Stimulated activated CD8-positive, alpha-beta memory T cell treated with anti-CD3 and anti-CD28 coated beads, Interleukin-15, amount 100 ng/mL, for 48 hours (primary cell): ENCODE data around the gene STEAP1B.
A peak's percentile ranks its signal among the peaks of the same experiment; 100 is the strongest.
"Not testable (repeated sequence)": the region's sequence is repeated elsewhere in the genome, so short reads cannot be mapped to it uniquely, and the experiment has no call there.

ENCODE experiments used
- DNase-seq, 2 donors: peaks; one replicate each; pipeline ENCODE4 v3.0.0-alpha.2; 2020; ENCODE audit warnings: low read depth in 2 of 2

The STEAP1B gene

DNA sequence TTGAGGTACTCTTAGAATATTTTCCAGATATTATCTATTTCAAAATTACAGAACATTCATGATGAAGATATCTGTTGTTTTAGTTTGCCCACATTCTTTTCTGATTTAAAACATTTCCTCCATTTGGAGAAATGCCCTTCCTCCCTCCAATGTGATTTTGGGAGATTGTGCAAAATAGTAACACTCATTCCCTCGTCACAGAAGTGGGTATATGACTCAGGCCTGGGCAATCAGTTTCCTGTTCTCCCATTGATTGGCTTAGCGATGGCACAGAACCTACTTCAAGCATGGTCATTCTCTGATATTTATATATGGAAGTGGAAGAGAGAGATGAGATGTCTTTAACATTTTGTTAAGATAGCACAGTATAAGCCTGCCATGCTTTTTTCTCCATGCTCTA, 3.1 kb downstream of the STEAP1B start:
- not testable (repeated sequence) for DNase-seq

DNA sequence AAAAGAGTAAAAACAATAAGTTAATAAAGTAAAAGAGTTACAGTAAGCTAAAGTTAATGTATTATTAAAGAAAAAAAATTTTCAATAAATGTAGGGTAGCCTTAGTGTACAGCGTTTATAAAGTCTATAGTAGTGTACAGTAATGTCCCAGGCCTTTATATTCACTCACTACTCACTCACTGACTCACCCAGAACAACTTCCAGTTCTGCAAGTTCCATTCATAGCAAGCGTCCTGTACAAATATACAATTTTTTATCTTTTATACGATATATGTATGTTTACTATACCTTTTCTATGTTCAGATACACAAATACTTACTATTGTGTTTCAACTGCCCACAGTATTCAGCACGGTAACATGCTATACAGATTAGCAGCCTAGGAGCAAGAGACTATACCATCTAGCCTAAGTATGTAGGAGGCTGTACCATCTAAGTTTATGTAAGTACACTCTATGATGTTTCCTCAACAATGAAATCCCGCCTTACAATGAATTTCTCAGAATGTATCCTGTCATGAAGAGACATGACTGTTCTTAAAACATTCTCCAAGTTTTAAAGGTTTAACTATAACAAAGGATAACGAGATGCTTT, 3.6 kb downstream of the STEAP1B start:
- DNase-seq: not testable (repeated sequence)

DNA sequence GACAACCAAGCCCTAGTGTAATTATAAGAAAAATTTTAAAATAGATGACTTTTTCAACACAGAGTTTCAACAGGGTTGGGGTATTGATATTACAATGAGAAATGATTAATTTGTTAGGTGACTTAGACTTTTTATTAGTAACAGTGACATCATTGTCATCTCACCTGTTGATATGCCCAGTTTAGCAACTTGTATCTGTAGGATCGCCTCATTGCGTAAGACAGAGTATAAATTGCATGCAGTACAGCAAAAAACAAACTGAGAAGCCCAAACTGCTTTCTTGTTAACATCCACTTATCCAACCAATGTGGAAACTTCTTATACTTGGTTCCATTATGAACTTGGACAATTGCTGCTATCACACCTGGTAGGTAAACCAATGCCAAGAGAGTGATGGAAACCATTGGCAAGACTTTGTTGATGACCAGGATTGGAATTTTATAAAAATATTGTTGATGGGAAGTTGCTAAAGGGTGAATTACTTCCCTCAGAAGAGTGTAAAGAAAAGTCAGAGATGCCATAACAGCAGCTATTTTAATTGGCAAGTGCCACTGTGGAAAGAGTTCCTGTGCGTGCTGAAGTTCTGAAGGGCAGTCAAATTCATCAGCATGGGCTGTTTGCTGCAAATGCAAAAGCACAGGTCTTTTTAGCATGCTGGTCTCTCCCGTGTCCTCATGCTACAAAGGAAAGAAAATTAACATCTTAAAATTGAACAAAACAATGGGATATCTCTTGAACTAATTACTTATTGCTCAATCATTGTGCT, 6.6 kb downstream of the STEAP1B start:
- not testable (repeated sequence) for DNase-seq

DNA sequence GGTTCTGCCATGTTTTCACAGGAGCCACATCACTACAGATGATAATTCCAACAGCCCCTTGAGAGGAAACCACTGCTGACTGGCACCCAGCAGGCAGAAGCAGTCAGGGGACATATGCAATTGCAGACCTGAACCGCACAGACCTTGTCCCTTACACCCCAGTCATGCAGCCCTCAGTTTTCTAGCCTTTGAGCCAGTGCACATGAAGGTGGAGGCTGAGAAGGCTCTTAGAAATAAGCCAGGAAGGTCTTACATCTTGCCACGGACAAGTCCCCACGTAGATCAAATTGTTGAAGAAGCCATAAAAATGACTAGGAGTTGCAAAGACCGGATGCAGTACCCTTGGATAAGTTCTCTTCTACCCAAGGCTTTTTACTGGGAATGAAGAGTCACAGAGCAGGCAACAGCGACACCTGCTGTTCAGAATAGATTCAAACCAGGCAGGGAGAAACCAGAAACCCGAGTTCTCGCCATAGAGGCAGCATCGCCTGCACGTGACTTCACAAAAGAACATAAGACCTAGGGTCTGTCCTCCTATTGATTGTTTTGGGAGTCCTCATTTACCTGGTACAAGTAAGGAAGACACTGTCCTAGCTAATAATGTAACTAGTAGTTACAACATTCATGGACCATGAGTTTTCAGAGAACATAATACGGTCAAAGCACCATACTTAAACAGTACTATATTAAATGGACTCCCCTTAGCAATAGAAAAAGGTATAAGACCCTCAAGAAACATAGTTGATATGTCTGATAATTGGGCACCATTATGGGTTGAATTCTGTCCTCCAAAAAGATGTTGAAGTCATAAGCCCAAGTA, 11.1 kb downstream of the STEAP1B start:
- peak; percentile 11 to 22 for DNase-seq

DNA sequence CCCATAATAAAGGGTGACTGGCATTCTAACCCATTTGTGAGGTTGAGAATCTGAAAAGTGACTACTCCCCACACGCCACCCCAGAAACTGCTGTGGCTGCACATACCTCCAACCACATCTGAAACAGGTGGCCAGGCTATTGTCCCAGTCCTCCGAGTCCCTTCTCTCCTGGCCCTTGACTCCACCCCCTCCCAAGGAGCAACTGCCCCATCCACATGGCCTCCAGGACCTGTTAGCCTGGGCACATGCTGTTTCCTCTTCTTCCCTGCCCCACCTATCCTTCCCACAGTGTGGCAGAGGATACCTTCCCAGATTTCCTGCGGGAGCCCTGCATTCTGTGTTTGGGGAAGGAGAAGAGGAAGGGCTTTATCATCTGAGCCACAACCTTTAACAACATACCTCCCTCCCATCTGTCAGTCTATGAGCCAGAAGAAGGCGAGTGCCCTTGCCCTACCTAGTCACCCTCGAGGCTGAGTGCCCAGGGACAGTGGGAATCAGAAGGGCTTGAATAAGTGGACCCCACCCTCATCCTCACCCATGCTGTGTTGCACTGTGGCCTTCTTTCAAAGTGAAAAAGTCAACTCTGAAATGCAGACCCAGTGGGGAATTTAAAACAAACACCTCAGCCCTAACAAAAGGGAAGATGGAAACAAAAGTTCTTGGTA, 11.9 kb downstream of the STEAP1B start:
- no peak for DNase-seq

DNA sequence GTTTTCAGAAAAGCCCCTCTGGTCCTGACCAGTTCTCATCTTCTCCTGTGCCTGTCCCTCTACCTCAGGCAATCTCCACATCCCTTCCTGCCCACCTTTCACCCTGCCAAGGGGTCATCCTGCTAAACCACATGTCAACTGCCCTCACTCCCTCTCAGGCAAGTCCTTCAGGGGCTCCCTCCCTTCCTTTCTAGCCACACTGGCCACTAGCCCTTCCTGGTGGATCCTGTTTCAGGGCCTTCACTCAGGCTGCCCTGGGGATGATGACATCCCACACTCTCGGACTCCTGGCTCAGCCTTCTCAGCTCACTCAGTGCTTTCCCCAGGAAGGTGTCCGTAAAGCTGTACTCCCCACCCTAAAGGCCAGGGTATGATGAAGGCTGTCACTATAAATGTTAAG, 13.4 kb downstream of the STEAP1B start:
- no peak for DNase-seq

DNA sequence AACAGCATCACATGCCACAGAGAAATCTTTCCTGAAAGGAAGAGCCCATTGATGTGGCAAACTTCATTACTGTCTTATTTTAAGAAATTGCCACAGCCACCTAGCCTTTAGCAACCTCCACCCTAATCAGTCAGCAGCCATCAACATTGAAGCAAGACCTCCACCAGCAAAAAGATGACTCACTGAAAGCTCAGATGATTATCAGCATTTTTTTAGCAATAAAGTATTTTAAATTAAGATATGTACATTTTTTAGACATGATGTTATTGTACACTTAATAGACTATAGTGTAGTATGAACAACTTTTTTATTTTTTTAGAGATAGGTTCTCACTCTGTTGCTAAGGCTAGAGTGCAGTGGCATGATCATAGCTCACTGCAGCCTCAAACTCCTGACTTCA, 14.8 kb downstream of the STEAP1B start:
- DNase-seq: no peak

DNA sequence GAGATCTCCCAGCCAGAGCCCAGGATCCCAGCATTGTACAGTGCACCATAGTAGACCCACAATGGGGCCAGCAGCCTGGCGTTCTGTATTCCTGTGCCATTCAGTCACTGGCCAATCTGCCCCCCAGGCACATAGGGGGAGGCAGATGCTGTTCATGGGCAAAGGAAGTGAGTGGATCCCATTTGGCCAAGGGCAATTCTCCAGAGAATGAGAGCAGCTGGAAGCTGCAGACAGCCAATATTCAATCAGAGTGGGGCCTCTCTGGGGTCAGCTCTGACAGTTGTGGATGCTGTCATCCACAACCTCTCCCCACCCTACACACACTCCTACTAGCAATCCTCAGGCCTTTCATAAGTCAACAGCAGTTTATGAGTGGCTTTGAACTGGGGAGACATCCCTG, 17.5 kb downstream of the STEAP1B start:
- DNase-seq: no peak

DNA sequence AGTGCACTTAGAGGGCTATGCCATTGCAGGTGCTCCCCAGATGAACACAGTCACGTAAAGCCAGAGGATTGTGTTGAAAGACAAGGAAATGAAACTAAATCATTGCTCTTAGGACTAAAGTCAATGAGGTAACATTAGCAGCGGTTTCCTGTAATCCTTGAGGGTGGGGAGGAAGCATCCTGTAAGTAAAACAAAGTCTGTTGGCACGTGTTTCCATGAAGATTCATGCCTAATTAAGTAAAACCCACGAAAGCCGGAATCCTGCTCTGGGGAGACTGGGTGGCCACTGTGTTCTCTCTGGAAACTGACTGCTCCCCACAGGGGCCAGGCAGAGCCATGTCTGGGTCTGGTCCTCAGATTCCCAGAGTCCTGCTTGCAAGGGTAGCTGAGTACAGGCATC, 18.3 kb downstream of the STEAP1B start:
- no peak for DNase-seq

DNA sequence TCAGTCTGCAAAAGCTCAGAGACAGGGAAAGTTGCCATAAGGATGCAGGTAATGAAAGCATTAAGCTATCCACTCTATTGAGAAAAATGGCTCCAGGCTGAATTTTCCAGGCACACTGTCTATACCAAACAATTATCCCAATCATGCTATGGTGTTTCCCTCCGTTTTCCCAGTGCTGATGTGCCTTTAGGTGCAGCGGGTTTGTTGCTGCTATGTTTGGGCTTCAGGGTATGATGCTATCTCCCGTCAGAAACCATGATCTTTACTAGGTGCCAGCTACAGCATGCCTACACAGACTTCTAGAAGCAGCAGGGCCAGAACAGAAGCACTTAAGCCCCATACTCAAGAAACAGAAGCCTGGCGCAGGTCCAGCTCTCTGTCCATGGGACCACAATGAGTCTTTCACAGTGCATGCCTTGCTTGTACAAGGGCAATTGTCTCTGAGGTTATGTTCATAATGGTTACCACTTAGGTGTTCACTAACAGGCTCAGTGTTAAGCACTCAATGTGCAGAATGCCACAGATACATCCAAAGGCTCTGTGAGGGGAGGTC, 19.4 kb downstream of the STEAP1B start:
- DNase-seq: no peak

DNA sequence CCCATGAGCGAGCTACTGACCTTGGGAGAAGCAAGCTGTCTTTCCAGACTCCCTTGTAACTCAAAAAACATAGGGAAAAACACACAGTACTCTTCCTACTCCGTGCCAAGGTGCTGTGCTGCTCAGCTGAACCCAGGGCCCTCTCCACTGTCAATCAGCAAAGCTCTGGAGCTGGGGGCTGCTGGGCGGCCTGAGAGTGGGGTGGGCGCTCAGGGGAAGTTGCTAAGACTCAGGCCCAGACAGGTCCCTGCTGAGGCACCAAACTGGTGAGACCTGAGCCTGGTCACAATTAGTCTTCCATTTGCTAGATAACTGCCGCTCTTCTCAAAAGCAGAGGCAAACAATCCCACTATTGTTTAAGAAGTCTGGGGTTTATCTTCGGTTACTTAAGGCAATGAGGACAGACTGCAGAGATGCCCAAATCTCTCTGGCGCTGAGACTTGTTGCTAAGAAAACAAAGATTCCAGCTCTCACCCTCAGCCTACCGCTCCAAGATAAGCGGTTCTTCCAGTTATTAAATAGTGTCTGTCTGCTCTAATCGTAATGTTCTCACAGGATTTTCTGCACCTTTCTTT, 22.0 kb downstream of the STEAP1B start:
- no peak for DNase-seq

DNA sequence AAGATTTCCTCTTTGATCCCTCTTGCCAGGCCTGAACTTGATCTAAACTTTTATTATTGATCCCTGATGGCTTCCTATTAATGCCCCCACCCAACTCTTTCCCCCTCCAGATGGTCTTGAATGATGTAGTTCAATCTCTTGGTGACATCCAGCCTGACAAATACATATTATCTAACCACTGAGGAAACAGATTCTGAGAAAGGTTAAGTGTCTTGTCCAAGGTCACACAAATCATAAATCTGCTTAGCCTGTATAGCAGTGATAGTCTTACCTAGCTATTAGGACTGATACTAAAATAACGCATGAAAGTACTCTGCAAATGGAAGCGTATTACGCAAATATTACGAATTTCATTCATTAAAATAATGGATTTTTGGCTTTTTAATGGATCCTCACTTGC, 22.7 kb downstream of the STEAP1B start:
- no peak for DNase-seq

DNA sequence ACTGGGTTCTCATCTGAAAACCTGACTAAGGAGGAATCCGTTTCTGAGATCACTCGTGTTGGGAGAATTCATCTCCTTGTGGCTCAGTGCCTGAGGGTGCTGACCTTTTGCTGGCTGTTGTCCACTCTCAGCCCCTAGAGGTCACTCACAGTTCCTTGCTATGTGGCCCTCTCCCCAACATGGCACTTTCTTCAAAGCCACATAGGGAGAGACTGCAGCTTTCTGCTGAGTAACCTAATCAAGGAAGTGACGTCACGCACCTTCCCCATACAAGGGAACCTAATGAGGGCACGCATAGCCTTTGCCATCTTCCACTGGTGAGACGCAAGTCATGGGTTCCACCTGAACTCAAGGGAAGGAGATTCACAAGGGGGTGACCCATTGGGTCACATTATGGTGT, 23.2 kb downstream of the STEAP1B start:
- DNase-seq: no peak

DNA sequence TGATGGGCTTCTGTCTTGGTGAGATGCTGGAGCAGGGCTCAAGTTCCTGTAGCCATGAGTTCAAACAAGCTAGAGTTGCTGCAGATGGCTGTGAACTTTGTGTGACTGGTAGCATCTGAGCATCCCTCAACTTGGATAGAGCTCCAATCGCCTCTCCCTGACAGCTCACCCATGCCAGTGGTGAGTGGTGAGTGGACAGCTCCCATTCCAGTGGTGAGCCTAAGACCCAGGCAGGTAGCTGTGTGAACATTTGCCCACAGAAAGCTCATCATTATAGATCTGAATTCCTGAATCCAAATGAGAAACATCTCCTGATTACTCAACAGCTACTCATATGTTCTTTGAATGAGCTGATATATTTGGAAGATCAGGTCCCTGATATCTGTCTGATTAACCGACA, 25.3 kb downstream of the STEAP1B start:
- no peak for DNase-seq

DNA sequence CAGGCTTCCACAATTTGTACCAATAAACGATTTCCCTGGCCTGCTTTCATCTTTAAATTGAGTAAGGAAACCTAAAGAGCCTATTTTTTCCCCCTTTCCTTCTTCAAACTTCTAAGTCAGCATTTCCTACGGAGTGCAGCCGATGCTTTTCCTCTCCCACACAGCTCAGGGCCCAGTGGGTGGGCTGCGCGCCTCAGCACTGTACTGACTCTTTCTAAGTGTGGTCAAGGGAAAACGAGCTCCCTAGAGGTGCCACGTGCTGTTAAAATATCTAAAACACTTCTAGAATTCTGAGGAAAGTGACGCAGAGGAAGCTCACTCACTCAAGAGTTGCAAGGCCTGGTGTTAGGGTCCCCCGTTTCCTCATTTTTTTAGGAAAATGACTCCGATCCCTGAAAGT, 29.0 kb downstream of the STEAP1B start:
- DNase-seq: no peak

DNA sequence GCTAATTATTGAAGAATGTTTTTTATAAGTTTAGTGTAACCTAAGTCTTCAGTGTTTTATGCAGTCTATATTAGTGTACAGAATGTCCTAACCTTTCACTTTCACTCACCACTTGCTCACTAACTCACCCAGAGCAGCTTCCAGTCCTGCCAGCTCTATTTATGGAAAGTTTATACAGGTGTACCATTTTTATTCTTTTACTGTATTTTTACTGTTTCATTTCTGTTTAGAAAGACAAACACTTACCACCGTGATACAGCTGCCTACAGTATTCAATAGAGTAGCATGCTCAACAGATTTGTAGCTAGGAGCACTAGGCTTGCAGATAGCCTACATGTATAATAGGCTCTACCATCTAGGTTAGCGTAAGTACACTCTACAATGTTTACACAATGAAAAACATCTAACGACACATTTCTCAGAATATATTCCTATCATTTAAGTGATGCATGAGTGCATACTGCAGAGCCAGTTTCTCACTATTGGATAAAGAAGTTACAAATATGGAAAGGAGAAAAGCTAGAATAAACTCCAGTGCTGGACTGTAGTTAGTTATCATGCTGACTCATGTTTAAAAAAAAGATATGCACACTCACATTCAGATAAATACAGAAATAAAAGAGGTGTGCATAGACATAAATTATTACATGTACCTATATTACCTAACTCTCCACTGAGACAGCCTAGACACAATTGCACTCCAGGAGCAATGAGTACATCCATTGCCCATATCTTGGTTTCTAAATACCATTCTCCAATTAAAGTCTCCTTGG, 30.4 kb downstream of the STEAP1B start:
- no peak for DNase-seq

DNA sequence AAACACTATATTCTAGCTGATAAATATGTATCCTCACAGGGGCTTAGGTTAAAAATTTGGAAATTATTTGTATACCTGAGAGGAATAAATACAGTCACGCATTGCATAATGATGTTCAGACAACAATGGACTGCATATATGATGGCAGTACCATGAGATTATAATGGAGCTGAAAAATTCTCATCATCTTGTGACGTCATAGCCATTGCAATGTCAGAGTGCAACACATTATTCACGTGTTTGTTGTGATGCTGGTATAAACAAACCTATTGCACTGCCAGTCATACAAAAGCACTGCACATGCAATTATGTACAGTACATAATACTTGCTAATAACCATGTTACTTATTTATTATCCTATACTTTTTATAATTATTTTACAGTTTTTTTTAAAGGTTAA, 31.4 kb downstream of the STEAP1B start:
- no peak for DNase-seq

DNA sequence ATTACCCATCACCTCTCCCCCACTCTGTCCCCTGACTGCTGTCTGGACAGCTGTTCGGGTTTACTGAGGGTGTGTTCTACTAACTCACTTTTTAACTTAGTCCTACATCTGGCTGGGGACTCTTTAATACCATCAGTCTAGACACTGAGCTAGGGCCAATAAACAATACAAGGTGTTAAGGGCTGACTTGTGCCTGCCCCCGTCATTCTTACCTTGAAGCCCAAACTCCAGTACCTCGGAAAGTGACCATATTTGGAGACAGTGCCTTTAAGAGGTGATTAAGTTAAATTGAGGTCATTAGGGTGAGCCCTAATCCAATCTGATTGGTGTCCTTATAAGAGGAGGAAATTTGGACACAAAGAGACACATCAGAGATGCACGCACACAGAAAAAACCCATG, 35.7 kb downstream of the STEAP1B start:
- DNase-seq: no peak

DNA sequence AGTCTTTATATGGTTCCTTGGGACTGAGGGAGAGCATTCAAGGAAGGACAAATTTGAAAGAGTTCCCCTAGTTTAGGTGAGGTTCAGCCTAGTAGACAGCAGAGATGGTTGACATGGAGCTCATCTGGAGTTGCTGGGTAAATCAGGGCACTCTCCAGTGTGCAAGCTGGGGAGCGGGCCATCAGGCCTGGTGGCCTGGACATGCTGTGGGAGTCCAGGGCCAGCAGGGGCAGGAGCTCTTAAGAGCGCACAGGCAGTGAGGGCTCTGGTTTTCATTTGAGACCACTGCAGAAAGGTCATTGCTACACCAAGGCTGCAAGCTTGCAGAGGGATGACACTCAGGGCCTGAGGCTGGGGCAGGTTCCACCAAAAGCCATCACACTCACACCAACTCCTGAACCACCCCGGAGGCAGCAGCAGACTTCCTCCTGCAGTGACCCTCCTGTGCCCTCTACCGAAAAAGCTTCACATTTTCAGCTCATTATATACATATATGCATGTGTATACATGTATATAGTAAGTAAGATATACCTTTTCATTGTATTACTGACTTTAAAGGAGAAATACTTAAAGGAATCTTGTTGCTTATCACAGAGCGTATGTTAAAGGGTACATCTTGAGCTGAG, 39.5 kb downstream of the STEAP1B start:
- DNase-seq: no peak

DNA sequence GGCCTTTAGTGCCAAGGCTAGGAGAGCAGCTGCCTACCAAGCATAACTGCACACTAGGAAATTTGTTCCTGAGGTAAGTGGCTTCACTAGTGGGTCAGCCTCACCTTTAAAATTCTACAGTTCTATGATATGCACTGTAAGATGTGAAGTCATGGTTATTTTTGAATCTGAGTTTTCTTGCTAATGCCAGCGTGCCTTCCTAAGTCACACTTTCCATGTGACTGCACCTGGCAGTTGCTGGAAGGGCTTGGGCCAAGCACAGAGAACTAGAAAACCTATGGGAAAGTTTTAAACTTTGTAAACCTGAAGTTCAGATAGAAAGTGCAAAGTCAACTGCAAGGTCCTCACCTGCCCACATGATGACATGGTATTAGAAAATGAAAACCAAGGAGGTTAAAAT, 42.5 kb downstream of the STEAP1B start:
- DNase-seq: no peak
